ENCODE measurements around the gene GNG7.

- TF ChIP-seq, protein P1, sequence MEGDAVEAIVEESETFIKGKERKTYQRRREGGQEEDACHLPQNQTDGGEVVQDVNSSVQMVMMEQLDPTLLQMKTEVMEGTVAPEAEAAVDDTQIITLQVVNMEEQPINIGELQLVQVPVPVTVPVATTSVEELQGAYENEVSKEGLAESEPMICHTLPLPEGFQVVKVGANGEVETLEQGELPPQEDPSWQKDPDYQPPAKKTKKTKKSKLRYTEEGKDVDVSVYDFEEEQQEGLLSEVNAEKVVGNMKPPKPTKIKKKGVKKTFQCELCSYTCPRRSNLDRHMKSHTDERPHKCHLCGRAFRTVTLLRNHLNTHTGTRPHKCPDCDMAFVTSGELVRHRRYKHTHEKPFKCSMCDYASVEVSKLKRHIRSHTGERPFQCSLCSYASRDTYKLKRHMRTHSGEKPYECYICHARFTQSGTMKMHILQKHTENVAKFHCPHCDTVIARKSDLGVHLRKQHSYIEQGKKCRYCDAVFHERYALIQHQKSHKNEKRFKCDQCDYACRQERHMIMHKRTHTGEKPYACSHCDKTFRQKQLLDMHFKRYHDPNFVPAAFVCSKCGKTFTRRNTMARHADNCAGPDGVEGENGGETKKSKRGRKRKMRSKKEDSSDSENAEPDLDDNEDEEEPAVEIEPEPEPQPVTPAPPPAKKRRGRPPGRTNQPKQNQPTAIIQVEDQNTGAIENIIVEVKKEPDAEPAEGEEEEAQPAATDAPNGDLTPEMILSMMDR (optimal IDR thresholded peaks at IDR 0.05 in 1 of 3, IDR thresholded peaks at IDR 0.05 in 1 of 3, conservative IDR thresholded peaks at IDR 0.05 in 1 of 3; ENCODE audit: extremely low read depth in 1 of 3, insufficient read depth in 2 of 3, low read length in 3 of 3): no peak
- TF ChIP-seq EZH2 (IDR thresholded peaks at IDR 0.05; ENCODE audit: low read length): peak; percentile 45
Observed at GRCh38 chr19:2701361-2702169, 929 bp downstream of the GNG7 start.
